CD14-positive monocyte (primary cell): Measurements from ENCODE around the gene SYCP2L. TPM values are rescaled to one million over a fixed set of nuclear protein-coding genes. Genes with fewer than 3 reads are reported as not detected.

ENCODE experiments used
- DNase-seq, 3 donors: peaks; one replicate each; pipeline ENCODE4 v3.0.0-alpha.2; 2011 to 2022
- H2AFZ ChIP-seq: 2 replicates; pipeline ENCODE4 v1.6.0; 2012; ENCODE audit warnings: mild to moderate bottlenecking, low read depth, low read length, inconsistent platforms; ENCODE audit not compliant: insufficient read depth, poor library complexity, severe bottlenecking
- H3K27ac ChIP-seq, 2 donors: 1 replicate in 1 of 2; 2 replicates in 1 of 2; pipeline ENCODE4 v1.5.1; 2012 to 2013; ENCODE audit warnings: low read length in 2 of 2, control low read depth in 1 of 2, inconsistent platforms in 1 of 2, low read depth in 1 of 2, mild to moderate bottlenecking in 1 of 2
- H3K27me3 ChIP-seq, 2 donors: one replicate each; pipeline versions ENCODE4 v1.6.0 to v1.6.1; 2011 to 2013; ENCODE audit warnings: low read length in 2 of 2; ENCODE audit not compliant: control insufficient read depth in 2 of 2, insufficient read depth in 2 of 2
- H3K36me3 ChIP-seq, 2 donors: replicated peaks in 1 of 2; 1 replicate in 1 of 2; 2 replicates in 1 of 2; pipeline versions ENCODE4 v1.5.1 to v1.6.1; 2012 to 2013; ENCODE audit warnings: low read length in 2 of 2, control low read depth in 1 of 2, inconsistent platforms in 1 of 2, mild to moderate bottlenecking in 1 of 2; ENCODE audit not compliant: insufficient read depth in 2 of 2, control insufficient read depth in 1 of 2
- H3K4me1 ChIP-seq, 2 donors: 1 replicate in 1 of 2; 2 replicates in 1 of 2; pipeline versions ENCODE4 v1.5.1 to v1.6.1; 2012 to 2013; ENCODE audit warnings: low read length in 2 of 2, control low read depth in 1 of 2, inconsistent platforms in 1 of 2, mild to moderate bottlenecking in 1 of 2, moderate library complexity in 1 of 2; ENCODE audit not compliant: insufficient read depth in 2 of 2, control insufficient read depth in 1 of 2
- H3K4me2 ChIP-seq: replicated peaks from 2 replicates; pipeline ENCODE3; 2012; ENCODE audit warnings: low read length, moderate library complexity, mild to moderate bottlenecking; ENCODE audit not compliant: poor library complexity, severe bottlenecking; ENCODE audit errors: extremely low read depth
- H3K4me3 ChIP-seq, 3 experiments: fragments of 200-600 bp in 1 of 3; sonication (generic) in 1 of 3; replicated peaks in 1 of 3; 1 replicate in 2 of 3; 2 replicates in 1 of 3; pipeline ENCODE4 v1.5.1; 2011 to 2013; ENCODE audit warnings: low read length in 3 of 3, mild to moderate bottlenecking in 3 of 3, control low read depth in 2 of 3, low read depth in 2 of 3, inconsistent platforms in 1 of 3, moderate library complexity in 1 of 3
- H3K79me2 ChIP-seq: 2 replicates; pipeline ENCODE4 v1.6.0; 2012; ENCODE audit warnings: mild to moderate bottlenecking, control low read depth, inconsistent platforms, low read length, moderate library complexity; ENCODE audit not compliant: insufficient read depth
- H3K9ac ChIP-seq: 2 replicates; pipeline ENCODE4 v1.6.0; 2017; ENCODE audit warnings: low read length, mild to moderate bottlenecking; ENCODE audit not compliant: insufficient read depth, poor library complexity, severe bottlenecking
- H3K9me3 ChIP-seq, 2 donors: replicated peaks in 1 of 2; 1 replicate in 1 of 2; 2 replicates in 1 of 2; pipeline versions ENCODE4 v1.5.1 to v1.6.1; 2012 to 2013; ENCODE audit warnings: low read length in 2 of 2, control low read depth in 1 of 2; ENCODE audit not compliant: control insufficient read depth in 1 of 2, insufficient read depth in 1 of 2
- H4K20me1 ChIP-seq: 2 replicates; pipeline ENCODE4 v1.6.0; 2012; ENCODE audit warnings: mild to moderate bottlenecking, low read length, control low read depth, moderate library complexity; ENCODE audit not compliant: insufficient read depth
- H3K27ac Mint-ChIP-seq, 7 donors: one replicate each; pipeline ENCODE4 v1.8.0; 2020; ENCODE audit warnings: mild to moderate bottlenecking in 7 of 7, mixed read lengths in 7 of 7, moderate library complexity in 6 of 7, inconsistent platforms in 2 of 7
- H3K27me3 Mint-ChIP-seq, 3 donors: one replicate each; pipeline ENCODE4 v1.8.0; 2021 to 2022; ENCODE audit warnings: low read depth in 3 of 3, mild to moderate bottlenecking in 3 of 3, mixed read lengths in 3 of 3, moderate library complexity in 3 of 3, inconsistent platforms in 1 of 3
- H3K36me3 Mint-ChIP-seq, 2 donors: one replicate each; pipeline ENCODE4 v1.8.0; 2020; ENCODE audit warnings: mixed read lengths in 2 of 2, inconsistent platforms in 1 of 2, mild to moderate bottlenecking in 1 of 2
- H3K4me1 Mint-ChIP-seq: one replicate; pipeline ENCODE4 v1.8.0; 2020; ENCODE audit warnings: mild to moderate bottlenecking, mixed read lengths
- H3K4me3 Mint-ChIP-seq, 2 donors: one replicate each; pipeline ENCODE4 v1.8.0; 2020; ENCODE audit warnings: mild to moderate bottlenecking in 2 of 2, mixed read lengths in 2 of 2, moderate library complexity in 1 of 2
- H3K9me3 Mint-ChIP-seq, 7 donors: one replicate each; pipeline ENCODE4 v1.8.0; 2020 to 2022; ENCODE audit warnings: mixed read lengths in 7 of 7, mild to moderate bottlenecking in 6 of 7, moderate library complexity in 6 of 7, inconsistent platforms in 2 of 7
- WGBS: methylation state at CpG from one replicate; pipeline ENCODE4 v1.1.5; 2013; ENCODE audit warnings: missing lambda C conversion rate; ENCODE audit not compliant: insufficient coverage; 5-methylcytosine and 5-hydroxymethylcytosine counted together
- intact Hi-C, 2 donors: fragments of 100-400 bp; cut with micrococcal nuclease; formaldehyde crosslinking; loops; one replicate each; pipeline versions ENCODE4 v1.15.0 to v1.15.1; 2023
- polyA plus RNA-seq, 3 donors: library from polyadenylated mRNA; depleted of rRNA in 1 of 3; unstranded in 2 of 3; stranded (reverse) in 1 of 3; fragments of 300-500 nt in 2 of 3; fragments of >200 nt in 1 of 3; fragmentation: Illumina TruSeq in 2 of 3; gene quantifications; 1 replicate in 2 of 3; 2 replicates in 1 of 3; pipeline ENCODE4 v1.2.3, GENCODE V29; 2012 to 2021
- TF ChIP-seq, protein P1 (sequence below): fragments of 200-600 bp; IDR thresholded peaks from one replicate; pipeline ENCODE4 v1.8.0; 2022; ENCODE audit warnings: antibody characterized with exemption, mild to moderate bottlenecking

SYCP2L gene
- polyA plus RNA-seq, 3 donors = 0.08 TPM; not detected in 2

DNA sequence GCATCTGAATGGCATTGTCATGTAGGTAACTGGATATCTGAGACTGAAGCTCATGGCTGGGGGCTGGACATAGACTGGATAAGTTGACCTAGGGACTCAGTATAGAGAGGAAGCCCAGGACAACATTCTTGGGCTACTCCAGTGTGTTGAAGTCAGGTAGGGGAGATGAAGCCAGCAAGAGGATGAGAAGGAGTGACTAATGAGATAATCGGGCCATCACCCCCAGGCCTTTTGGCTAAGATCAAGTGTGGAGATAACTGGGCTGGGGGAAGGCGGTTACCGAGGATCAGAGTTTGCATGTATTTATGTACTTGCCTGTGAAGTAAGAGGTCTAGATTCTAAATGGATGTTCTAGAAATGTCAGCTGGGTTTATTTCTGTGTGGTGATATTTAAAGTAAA lies 83.9 kb downstream of the SYCP2L start:
- H3K4me3 Mint-ChIP-seq = no peak overlapping the region
- Histone ChIP-seq H3K27me3 (no peaks in the 10 kb centered on the region), H3K79me2 (no peaks in the 10 kb centered on the region), H3K36me3 (no peaks in the 10 kb centered on the region), H3K9ac (no peak overlapping the region), H3K9me3 (peaks cover 3 to 9% of the 10 kb centered on the region in 2 donors), H4K20me1 (no peaks in the 10 kb centered on the region), H3K4me2 (no peak overlapping the region), H3K27ac (no peak overlapping the region), H3K4me1 (no peaks in the 10 kb centered on the region), H3K4me3 (no peak overlapping the region), H2AFZ (no peak overlapping the region)
- H3K4me1 Mint-ChIP-seq = no peaks in the 10 kb centered on the region
- 95% methylated on average over 3 of the region's 3 CpGs for WGBS
- intact Hi-C loops = no loop called here
- TF ChIP-seq, protein P1, sequence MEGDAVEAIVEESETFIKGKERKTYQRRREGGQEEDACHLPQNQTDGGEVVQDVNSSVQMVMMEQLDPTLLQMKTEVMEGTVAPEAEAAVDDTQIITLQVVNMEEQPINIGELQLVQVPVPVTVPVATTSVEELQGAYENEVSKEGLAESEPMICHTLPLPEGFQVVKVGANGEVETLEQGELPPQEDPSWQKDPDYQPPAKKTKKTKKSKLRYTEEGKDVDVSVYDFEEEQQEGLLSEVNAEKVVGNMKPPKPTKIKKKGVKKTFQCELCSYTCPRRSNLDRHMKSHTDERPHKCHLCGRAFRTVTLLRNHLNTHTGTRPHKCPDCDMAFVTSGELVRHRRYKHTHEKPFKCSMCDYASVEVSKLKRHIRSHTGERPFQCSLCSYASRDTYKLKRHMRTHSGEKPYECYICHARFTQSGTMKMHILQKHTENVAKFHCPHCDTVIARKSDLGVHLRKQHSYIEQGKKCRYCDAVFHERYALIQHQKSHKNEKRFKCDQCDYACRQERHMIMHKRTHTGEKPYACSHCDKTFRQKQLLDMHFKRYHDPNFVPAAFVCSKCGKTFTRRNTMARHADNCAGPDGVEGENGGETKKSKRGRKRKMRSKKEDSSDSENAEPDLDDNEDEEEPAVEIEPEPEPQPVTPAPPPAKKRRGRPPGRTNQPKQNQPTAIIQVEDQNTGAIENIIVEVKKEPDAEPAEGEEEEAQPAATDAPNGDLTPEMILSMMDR = no peak
- no peaks in the 10 kb centered on the region for H3K36me3 Mint-ChIP-seq
- H3K9me3 Mint-ChIP-seq = peaks cover 7 to 13% (median 12%) of the 10 kb centered on the region in 7 donors
- peak overlapping the region in 1 of 7 donors; percentile 60 for H3K27ac Mint-ChIP-seq
- no peak for DNase-seq
- peaks cover 0 to 1% (median 0%) of the 10 kb centered on the region in 3 donors for H3K27me3 Mint-ChIP-seq

DNA sequence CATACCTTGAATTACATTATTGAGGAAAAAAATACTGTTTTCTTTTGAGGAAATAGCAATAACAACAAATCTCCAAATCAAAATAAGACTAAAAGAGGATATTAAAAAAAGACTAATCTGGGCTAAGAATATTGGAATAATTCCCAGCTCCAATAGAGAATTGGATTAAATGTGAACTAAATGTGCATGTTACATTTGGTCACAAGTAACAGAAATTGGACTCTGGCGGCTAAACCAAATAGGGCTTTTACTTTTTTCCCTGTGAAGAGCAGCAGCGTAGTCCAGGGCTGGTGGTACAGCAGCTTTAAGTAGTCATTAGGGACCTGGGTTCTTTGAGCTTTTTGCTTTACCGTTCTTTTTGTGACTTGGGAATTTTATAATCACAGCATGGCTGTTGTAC lies 85.3 kb downstream of the SYCP2L start:
- H3K27me3 Mint-ChIP-seq = peaks cover 0 to 4% (median 0%) of the 10 kb centered on the region in 3 donors
- 87% methylated on average over 2 of the region's 3 CpGs for WGBS

More for the DNA sequence above, 85.3 kb downstream of the SYCP2L start:
- intact Hi-C loops = no loop called here
- no peak overlapping the region for H3K27ac ChIP-seq
- H3K4me3 ChIP-seq = no peak overlapping the region
- H3K79me2 ChIP-seq = no peaks in the 10 kb centered on the region
- H3K9ac ChIP-seq = no peak overlapping the region
- H3K9me3 Mint-ChIP-seq = peaks cover under 1 to 6% (median 4%) of the 10 kb centered on the region in 7 donors
- H3K27ac Mint-ChIP-seq = no peak overlapping the region
- no peak for DNase-seq
- no peaks in the 10 kb centered on the region for H3K36me3 ChIP-seq
- no peaks in the 10 kb centered on the region for H3K36me3 Mint-ChIP-seq
- TF ChIP-seq, protein P1 = no peak
- no peaks in the 10 kb centered on the region for H4K20me1 ChIP-seq
- no peak overlapping the region for H3K4me2 ChIP-seq
- H3K4me1 ChIP-seq = no peaks in the 10 kb centered on the region
- H3K9me3 ChIP-seq = no peaks in the 10 kb centered on the region
- H2AFZ ChIP-seq = no peak overlapping the region
- H3K27me3 ChIP-seq = no peaks in the 10 kb centered on the region
- no peaks in the 10 kb centered on the region for H3K4me1 Mint-ChIP-seq
- no peak overlapping the region for H3K4me3 Mint-ChIP-seq
